HepG2 (cell line): ENCODE measurements around the gene MRPL14. TPM values are rescaled to one million over a fixed set of nuclear protein-coding genes. Genes with fewer than 3 reads are reported as not detected.

ENCODE experiments used
- CC2D1A ChIP-seq: sonication (generic); formaldehyde crosslinking; IDR thresholded peaks from 2 replicates; pipeline ENCODE4 v1.8.1; 2023; ENCODE audit warnings: mild to moderate bottlenecking, missing genetic modification reagents
- EZH2 ChIP-seq: conservative IDR thresholded peaks from 2 replicates; pipeline ENCODE4 v1.6.1; 2012; ENCODE audit warnings: mild to moderate bottlenecking, low read depth, low read length, moderate library complexity
- GFI1 ChIP-seq: sonication (generic); formaldehyde crosslinking; IDR thresholded peaks from 2 replicates; pipeline ENCODE4 v1.5.0; 2020; ENCODE audit warnings: missing genetic modification reagents, mild to moderate bottlenecking, borderline replicate concordance
- IRF2 ChIP-seq: IDR thresholded peaks from 2 replicates; pipeline ENCODE4 v1.6.1; 2018; ENCODE audit warnings: missing genetic modification reagents, missing compliant biosample characterization
- KAT2B ChIP-seq: fragments of 150-350 bp; IDR thresholded peaks from 2 replicates; pipeline ENCODE4 v1.6.1; 2014; ENCODE audit warnings: low read depth, low read length, borderline replicate concordance
- NFKB2 ChIP-seq: sonication (generic); formaldehyde crosslinking; IDR thresholded peaks from 2 replicates; pipeline ENCODE4 v1.4.0; 2020; ENCODE audit warnings: missing genetic modification reagents, borderline replicate concordance
- SNAPC2 ChIP-seq: sonication (generic); formaldehyde crosslinking; IDR thresholded peaks from 2 replicates; pipeline ENCODE4 v1.8.1; 2022; ENCODE audit warnings: mild to moderate bottlenecking, missing genetic modification reagents
- ZBTB3 ChIP-seq: sonication (generic); formaldehyde crosslinking; IDR thresholded peaks from 2 replicates; pipeline ENCODE4 v1.4.0; 2020; ENCODE audit warnings: low read depth, mild to moderate bottlenecking, moderate library complexity, missing genetic modification reagents, borderline replicate concordance
- ZFP62 ChIP-seq: sonication (generic); formaldehyde crosslinking; IDR thresholded peaks from 2 replicates; pipeline ENCODE4 v1.4.0; 2020; ENCODE audit warnings: missing genetic modification reagents
- ZNF124 ChIP-seq: sonication (generic); formaldehyde crosslinking; IDR thresholded peaks from 2 replicates; pipeline ENCODE4 v1.4.0; 2020; ENCODE audit warnings: missing genetic modification reagents
- ZNF335 ChIP-seq: sonication (generic); formaldehyde crosslinking; IDR thresholded peaks from 2 replicates; pipeline ENCODE4 v1.4.0; 2020; ENCODE audit warnings: missing genetic modification reagents
- ZNF460 ChIP-seq: sonication (generic); formaldehyde crosslinking; IDR thresholded peaks from 2 replicates; pipeline ENCODE4 v1.5.1; 2020; ENCODE audit warnings: missing genetic modification reagents, mild to moderate bottlenecking, borderline replicate concordance
- ZSCAN30 ChIP-seq: sonication (generic); formaldehyde crosslinking; IDR thresholded peaks from 2 replicates; pipeline ENCODE4 v1.5.0; 2020; ENCODE audit warnings: mild to moderate bottlenecking, missing genetic modification reagents
- polyA plus RNA-seq, 8 experiments: library from polyadenylated mRNA; depleted of rRNA in 3 of 8; stranded (reverse) in 7 of 8; unstranded in 1 of 8; fragments of >200 nt; fragmentation: Illumina TruSeq in 4 of 8; extraction: Trizol in 4 of 8; gene quantifications; 2 replicates each; pipeline versions ENCODE4 v1.2.1 to v1.2.3, GENCODE V29; 2011 to 2016; ENCODE audit warnings: low read depth in 4 of 8, missing spikeins in 1 of 8, mixed read lengths in 1 of 8; ENCODE audit not compliant: insufficient read depth in 1 of 8
- total RNA-seq, 5 experiments: library from RNA; depleted of rRNA; stranded (reverse); fragments of >200 nt; fragmentation: Illumina TruSeq; extraction: Trizol; gene quantifications; 2 replicates each; pipeline ENCODE4 v1.2.3, GENCODE V29; 2016; ENCODE audit warnings: low read depth in 1 of 5
- TF ChIP-seq, protein P1 (sequence below): sonication (generic); formaldehyde crosslinking; IDR thresholded peaks from 2 replicates; pipeline ENCODE4 v1.5.0; 2020; ENCODE audit warnings: missing genetic modification reagents
- TF ChIP-seq, protein P2 (sequence below): IDR thresholded peaks from 2 replicates; pipeline ENCODE4 v1.6.1; 2016; ENCODE audit warnings: low read depth, missing genetic modification reagents, missing compliant biosample characterization
- TF ChIP-seq, protein P3 (sequence below): sonication (generic); formaldehyde crosslinking; IDR thresholded peaks from 2 replicates; pipeline ENCODE4 v1.9.0; 2021; ENCODE audit warnings: missing genetic modification reagents, borderline replicate concordance
- TF ChIP-seq, protein P4 (sequence below): sonication (generic); formaldehyde crosslinking; IDR thresholded peaks from 2 replicates; pipeline ENCODE4 v1.4.0; 2020; ENCODE audit warnings: missing genetic modification reagents
- TF ChIP-seq, protein P5 (sequence below): IDR thresholded peaks from 2 replicates; pipeline ENCODE4 v1.6.1; 2016; ENCODE audit warnings: mild to moderate bottlenecking, missing biosample characterization, missing genetic modification reagents

MRPL14 gene
- total and polyA plus RNA-seq, 2 of the 13 experiments (the other 11 are each of a cell fraction or from before 2014, with no cell fraction given) = 157 to 178 TPM

DNA sequence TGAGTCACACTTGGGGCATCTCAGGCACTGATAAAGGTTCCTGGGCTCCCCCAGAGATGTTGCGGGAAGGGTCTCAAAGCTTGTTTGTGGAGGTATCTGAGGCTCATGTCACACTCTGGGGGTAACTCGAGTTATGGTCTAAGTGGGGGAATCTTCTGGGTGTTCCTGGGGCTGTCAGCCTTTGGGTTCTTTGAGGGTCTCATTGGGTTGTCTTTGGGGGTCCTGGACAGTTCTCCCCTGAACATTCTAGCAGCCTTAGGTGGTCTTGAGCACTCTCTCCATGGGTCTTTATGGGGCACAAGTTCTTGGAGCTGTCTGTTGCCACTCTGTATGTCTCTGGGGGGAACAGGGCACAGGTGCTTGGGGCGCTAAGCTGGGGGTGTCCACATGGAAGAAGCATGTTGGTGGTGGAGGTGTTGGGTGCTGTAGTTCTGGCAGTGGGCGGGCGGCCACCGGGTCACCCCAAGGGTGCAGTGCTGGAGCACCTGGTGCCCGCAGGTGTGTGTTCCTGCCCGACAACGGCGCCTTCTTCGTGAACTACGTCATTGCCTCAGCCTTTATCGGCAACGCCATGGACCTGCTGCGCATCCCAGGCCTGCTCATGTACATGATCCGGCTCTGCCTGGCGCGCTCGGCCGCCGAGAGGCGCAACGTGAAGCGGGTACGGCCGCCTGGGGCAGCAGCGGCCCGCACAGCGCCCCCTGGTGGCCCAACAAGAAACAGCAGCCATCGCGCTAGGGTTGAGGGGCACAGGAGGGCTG is 24.3 kb upstream of the MRPL14 start (continued):
- TF ChIP-seq SNAPC2 (CRISPR knock-in tag) = no peak; the same call in 1 of the 2 replicates
- TF ChIP-seq, protein P1, sequence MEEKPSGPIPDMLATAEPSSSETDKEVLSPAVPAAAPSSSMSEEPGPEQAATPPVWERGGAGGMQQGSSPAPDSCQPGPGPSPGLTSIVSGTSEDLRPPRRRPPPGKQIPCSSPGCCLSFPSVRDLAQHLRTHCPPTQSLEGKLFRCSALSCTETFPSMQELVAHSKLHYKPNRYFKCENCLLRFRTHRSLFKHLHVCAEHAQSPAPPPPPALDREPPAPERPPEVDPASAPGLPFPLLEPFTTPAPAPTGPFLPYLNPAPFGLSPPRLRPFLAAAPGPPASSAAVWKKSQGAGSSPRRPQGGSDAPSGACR (CRISPR knock-in tag) = 0 out of 2 replicates have a peak, but pooled peaks have one; percentile 27
- no peak for TF ChIP-seq ZFP62
- TF ChIP-seq GFI1 (CRISPR knock-in tag) = no peak
- peak; percentile 82; the same call in 1 of the 2 replicates for TF ChIP-seq NFKB2 (CRISPR knock-in tag)
- TF ChIP-seq EZH2 = no peak
- no peak for TF ChIP-seq ZSCAN30
- TF ChIP-seq IRF2 = peak; percentile 64; the same call in 1 of the 2 replicates
- TF ChIP-seq, protein P2, sequence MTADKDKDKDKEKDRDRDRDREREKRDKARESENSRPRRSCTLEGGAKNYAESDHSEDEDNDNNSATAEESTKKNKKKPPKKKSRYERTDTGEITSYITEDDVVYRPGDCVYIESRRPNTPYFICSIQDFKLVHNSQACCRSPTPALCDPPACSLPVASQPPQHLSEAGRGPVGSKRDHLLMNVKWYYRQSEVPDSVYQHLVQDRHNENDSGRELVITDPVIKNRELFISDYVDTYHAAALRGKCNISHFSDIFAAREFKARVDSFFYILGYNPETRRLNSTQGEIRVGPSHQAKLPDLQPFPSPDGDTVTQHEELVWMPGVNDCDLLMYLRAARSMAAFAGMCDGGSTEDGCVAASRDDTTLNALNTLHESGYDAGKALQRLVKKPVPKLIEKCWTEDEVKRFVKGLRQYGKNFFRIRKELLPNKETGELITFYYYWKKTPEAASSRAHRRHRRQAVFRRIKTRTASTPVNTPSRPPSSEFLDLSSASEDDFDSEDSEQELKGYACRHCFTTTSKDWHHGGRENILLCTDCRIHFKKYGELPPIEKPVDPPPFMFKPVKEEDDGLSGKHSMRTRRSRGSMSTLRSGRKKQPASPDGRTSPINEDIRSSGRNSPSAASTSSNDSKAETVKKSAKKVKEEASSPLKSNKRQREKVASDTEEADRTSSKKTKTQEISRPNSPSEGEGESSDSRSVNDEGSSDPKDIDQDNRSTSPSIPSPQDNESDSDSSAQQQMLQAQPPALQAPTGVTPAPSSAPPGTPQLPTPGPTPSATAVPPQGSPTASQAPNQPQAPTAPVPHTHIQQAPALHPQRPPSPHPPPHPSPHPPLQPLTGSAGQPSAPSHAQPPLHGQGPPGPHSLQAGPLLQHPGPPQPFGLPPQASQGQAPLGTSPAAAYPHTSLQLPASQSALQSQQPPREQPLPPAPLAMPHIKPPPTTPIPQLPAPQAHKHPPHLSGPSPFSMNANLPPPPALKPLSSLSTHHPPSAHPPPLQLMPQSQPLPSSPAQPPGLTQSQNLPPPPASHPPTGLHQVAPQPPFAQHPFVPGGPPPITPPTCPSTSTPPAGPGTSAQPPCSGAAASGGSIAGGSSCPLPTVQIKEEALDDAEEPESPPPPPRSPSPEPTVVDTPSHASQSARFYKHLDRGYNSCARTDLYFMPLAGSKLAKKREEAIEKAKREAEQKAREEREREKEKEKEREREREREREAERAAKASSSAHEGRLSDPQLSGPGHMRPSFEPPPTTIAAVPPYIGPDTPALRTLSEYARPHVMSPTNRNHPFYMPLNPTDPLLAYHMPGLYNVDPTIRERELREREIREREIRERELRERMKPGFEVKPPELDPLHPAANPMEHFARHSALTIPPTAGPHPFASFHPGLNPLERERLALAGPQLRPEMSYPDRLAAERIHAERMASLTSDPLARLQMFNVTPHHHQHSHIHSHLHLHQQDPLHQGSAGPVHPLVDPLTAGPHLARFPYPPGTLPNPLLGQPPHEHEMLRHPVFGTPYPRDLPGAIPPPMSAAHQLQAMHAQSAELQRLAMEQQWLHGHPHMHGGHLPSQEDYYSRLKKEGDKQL (CRISPR knock-in tag) = no peak
- TF ChIP-seq, protein P3, sequence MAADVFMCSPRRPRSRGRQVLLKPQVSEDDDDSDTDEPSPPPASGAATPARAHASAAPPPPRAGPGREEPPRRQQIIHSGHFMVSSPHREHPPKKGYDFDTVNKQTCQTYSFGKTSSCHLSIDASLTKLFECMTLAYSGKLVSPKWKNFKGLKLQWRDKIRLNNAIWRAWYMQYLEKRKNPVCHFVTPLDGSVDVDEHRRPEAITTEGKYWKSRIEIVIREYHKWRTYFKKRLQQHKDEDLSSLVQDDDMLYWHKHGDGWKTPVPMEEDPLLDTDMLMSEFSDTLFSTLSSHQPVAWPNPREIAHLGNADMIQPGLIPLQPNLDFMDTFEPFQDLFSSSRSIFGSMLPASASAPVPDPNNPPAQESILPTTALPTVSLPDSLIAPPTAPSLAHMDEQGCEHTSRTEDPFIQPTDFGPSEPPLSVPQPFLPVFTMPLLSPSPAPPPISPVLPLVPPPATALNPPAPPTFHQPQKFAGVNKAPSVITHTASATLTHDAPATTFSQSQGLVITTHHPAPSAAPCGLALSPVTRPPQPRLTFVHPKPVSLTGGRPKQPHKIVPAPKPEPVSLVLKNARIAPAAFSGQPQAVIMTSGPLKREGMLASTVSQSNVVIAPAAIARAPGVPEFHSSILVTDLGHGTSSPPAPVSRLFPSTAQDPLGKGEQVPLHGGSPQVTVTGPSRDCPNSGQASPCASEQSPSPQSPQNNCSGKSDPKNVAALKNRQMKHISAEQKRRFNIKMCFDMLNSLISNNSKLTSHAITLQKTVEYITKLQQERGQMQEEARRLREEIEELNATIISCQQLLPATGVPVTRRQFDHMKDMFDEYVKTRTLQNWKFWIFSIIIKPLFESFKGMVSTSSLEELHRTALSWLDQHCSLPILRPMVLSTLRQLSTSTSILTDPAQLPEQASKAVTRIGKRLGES (CRISPR knock-in tag) = no peak
- TF ChIP-seq CC2D1A = no peak
- TF ChIP-seq, protein P4, sequence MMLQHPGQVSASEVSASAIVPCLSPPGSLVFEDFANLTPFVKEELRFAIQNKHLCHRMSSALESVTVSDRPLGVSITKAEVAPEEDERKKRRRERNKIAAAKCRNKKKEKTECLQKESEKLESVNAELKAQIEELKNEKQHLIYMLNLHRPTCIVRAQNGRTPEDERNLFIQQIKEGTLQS (CRISPR knock-in tag) = no peak; the same call in 1 of the 2 replicates
- TF ChIP-seq ZNF460 = no peak
- TF ChIP-seq KAT2B = no peak
- TF ChIP-seq ZNF124 (CRISPR knock-in tag) = peak; percentile 32; the same call in 1 of the 2 replicates
- TF ChIP-seq ZNF335 = 0 out of 2 replicates have a peak, but pooled peaks have one; percentile 27
- TF ChIP-seq, protein P5, sequence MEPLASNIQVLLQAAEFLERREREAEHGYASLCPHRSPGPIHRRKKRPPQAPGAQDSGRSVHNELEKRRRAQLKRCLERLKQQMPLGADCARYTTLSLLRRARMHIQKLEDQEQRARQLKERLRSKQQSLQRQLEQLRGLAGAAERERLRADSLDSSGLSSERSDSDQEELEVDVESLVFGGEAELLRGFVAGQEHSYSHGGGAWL (CRISPR knock-in tag) = peak; percentile 73
- no peak for TF ChIP-seq ZBTB3 (CRISPR knock-in tag)
